ENCODE data around the gene DNAH2.

DNAH2 gene

GRCh38 chr17:7688808-7689316, 28.7 kb upstream of the DNAH2 start:
- H3K9ac ChIP-seq = peak overlapping the region; percentile 35; the same call in 1 of the 2 replicates
- peaks cover 32% of the 10 kb centered on the region; the same call in 1 of the 2 replicates for H3K79me2 ChIP-seq (ENCODE audit: insufficient read depth, low read depth)
- H3K4me1 ChIP-seq (ENCODE audit: low read depth, poor library complexity, severe bottlenecking) = no peaks in the 10 kb centered on the region
- no peak overlapping the region for H3K27ac ChIP-seq
- no peaks in the 10 kb centered on the region for H3K36me3 ChIP-seq (ENCODE audit: insufficient read depth)
- peak overlapping the region; percentile 21; the same call in 1 of the 2 replicates for H3K4me2 ChIP-seq
- H2AFZ ChIP-seq (ENCODE audit: low read depth) = peak overlapping the region; percentile 14; the same call in 1 of the 2 replicates
- H3K27me3 ChIP-seq (ENCODE audit: insufficient read depth, low read depth) = no peaks in the 10 kb centered on the region
- H3K4me3 ChIP-seq (IDR thresholded peaks at IDR 0.05; ENCODE audit: insufficient read depth, low read depth, low read length) = no peak overlapping the region
- H4K20me1 ChIP-seq (ENCODE audit: insufficient read depth) = no peaks in the 10 kb centered on the region
- TF ChIP-seq, protein P1, sequence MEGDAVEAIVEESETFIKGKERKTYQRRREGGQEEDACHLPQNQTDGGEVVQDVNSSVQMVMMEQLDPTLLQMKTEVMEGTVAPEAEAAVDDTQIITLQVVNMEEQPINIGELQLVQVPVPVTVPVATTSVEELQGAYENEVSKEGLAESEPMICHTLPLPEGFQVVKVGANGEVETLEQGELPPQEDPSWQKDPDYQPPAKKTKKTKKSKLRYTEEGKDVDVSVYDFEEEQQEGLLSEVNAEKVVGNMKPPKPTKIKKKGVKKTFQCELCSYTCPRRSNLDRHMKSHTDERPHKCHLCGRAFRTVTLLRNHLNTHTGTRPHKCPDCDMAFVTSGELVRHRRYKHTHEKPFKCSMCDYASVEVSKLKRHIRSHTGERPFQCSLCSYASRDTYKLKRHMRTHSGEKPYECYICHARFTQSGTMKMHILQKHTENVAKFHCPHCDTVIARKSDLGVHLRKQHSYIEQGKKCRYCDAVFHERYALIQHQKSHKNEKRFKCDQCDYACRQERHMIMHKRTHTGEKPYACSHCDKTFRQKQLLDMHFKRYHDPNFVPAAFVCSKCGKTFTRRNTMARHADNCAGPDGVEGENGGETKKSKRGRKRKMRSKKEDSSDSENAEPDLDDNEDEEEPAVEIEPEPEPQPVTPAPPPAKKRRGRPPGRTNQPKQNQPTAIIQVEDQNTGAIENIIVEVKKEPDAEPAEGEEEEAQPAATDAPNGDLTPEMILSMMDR (conservative IDR thresholded peaks at IDR 0.05; ENCODE audit: low read depth, low read length) = no peak

- H3K36me3 ChIP-seq (ENCODE audit: insufficient read depth) = no peaks in the 10 kb centered on the region
- no peak overlapping the region for H3K9ac ChIP-seq
- no peak overlapping the region for H3K4me2 ChIP-seq
- no peaks in the 10 kb centered on the region for H4K20me1 ChIP-seq (ENCODE audit: insufficient read depth)
- no peak overlapping the region for H2AFZ ChIP-seq (ENCODE audit: low read depth)
- H3K79me2 ChIP-seq (ENCODE audit: insufficient read depth, low read depth) = no peaks in the 10 kb centered on the region
- H3K4me1 ChIP-seq (ENCODE audit: low read depth, poor library complexity, severe bottlenecking) = no peaks in the 10 kb centered on the region
- TF ChIP-seq, protein P1 (conservative IDR thresholded peaks at IDR 0.05; ENCODE audit: low read depth, low read length) = no peak
- H3K4me3 ChIP-seq (IDR thresholded peaks at IDR 0.05; ENCODE audit: insufficient read depth, low read depth, low read length) = no peak overlapping the region
- no peaks in the 10 kb centered on the region for H3K27me3 ChIP-seq (ENCODE audit: insufficient read depth, low read depth)
- no peak overlapping the region for H3K27ac ChIP-seq
Observed at GRCh38 chr17:7695586-7695985, 22.0 kb upstream of the DNAH2 start.

GRCh38 chr17:7697828-7698588, 19.5 kb upstream of the DNAH2 start:
- no peaks in the 10 kb centered on the region for H4K20me1 ChIP-seq (ENCODE audit: insufficient read depth)
- H2AFZ ChIP-seq (ENCODE audit: low read depth) = no peak overlapping the region
- no peak overlapping the region for H3K27ac ChIP-seq
- no peak overlapping the region for H3K4me3 ChIP-seq (IDR thresholded peaks at IDR 0.05; ENCODE audit: insufficient read depth, low read depth, low read length)
- H3K4me1 ChIP-seq (ENCODE audit: low read depth, poor library complexity, severe bottlenecking) = no peaks in the 10 kb centered on the region
- no peaks in the 10 kb centered on the region for H3K79me2 ChIP-seq (ENCODE audit: insufficient read depth, low read depth)
- no peaks in the 10 kb centered on the region for H3K36me3 ChIP-seq (ENCODE audit: insufficient read depth)
- H3K9ac ChIP-seq = no peak overlapping the region
- TF ChIP-seq, protein P1 (conservative IDR thresholded peaks at IDR 0.05; ENCODE audit: low read depth, low read length) = no peak
- H3K4me2 ChIP-seq = no peak overlapping the region
- no peaks in the 10 kb centered on the region for H3K27me3 ChIP-seq (ENCODE audit: insufficient read depth, low read depth)

DNA sequence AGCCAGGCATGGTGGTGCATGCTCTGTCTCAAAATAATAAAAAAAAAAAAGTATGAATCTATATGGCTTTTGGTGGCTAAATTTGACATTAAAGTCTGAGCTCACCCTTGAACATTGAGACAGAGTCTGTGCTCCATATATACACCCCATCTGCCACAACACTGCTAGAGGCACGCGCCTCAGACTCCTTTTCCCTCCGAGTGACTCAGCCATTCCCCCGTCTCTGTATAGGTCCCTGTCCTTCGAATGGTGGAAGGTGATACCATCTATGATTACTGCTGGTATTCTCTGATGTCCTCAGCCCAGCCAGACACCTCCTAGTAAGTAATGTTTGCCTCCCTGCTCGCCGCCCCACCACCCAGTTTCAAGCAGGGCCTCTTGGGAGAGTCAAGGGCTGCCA, 17.0 kb upstream of the DNAH2 start:
- H2AFZ ChIP-seq (ENCODE audit: low read depth) = no peak overlapping the region
- TF ChIP-seq, protein P1 (conservative IDR thresholded peaks at IDR 0.05; ENCODE audit: low read depth, low read length) = no peak
- H3K4me3 ChIP-seq (IDR thresholded peaks at IDR 0.05; ENCODE audit: insufficient read depth, low read depth, low read length) = no peak overlapping the region
- no peaks in the 10 kb centered on the region for H3K79me2 ChIP-seq (ENCODE audit: insufficient read depth, low read depth)
- H3K4me2 ChIP-seq = no peak overlapping the region
- no peaks in the 10 kb centered on the region for H3K27me3 ChIP-seq (ENCODE audit: insufficient read depth, low read depth)
- no peak overlapping the region for H3K27ac ChIP-seq
- H3K36me3 ChIP-seq (ENCODE audit: insufficient read depth) = no peaks in the 10 kb centered on the region
- H3K9ac ChIP-seq = no peak overlapping the region
- no peaks in the 10 kb centered on the region for H3K4me1 ChIP-seq (ENCODE audit: low read depth, poor library complexity, severe bottlenecking)
- H4K20me1 ChIP-seq (ENCODE audit: insufficient read depth) = no peaks in the 10 kb centered on the region
